GM23338 (cell line): ENCODE measurements around the gene TMUB1. TPM values are rescaled to one million over a fixed set of nuclear protein-coding genes. Genes with fewer than 3 reads are reported as not detected.

ENCODE experiments used
- ATAC-seq: fragments of 200-7000 bp; cut with Tn5 transposase; 3 replicates; pipeline ENCODE4 v1.9.1; 2020
- DNase-seq: peaks from one replicate; pipeline ENCODE4 v3.0.0-alpha.2; 2015; ENCODE audit warnings: low spot score
- H2AFZ ChIP-seq: fragments of 200-600 bp; sonication (generic); 2 replicates; pipeline ENCODE4 v1.8.0; 2016; ENCODE audit warnings: antibody characterized with exemption, mild to moderate bottlenecking, moderate library complexity
- H3F3A ChIP-seq: fragments of 200-600 bp; sonication (generic); replicated peaks from 2 replicates; pipeline ENCODE4 v1.8.0; 2017; ENCODE audit warnings: antibody characterized with exemption, mixed run types, low read depth
- H3K27ac ChIP-seq: fragments of 200-600 bp; sonication (generic); 2 replicates; pipeline ENCODE4 v1.6.1; 2016; ENCODE audit warnings: low read depth
- H3K27me3 ChIP-seq: fragments of 200-600 bp; sonication (generic); 2 replicates; pipeline ENCODE4 v1.8.0; 2016; ENCODE audit warnings: mild to moderate bottlenecking, mixed run types, moderate library complexity; ENCODE audit not compliant: insufficient read depth
- H3K36me3 ChIP-seq: fragments of 200-600 bp; sonication (generic); 2 replicates; pipeline ENCODE4 v1.8.0; 2016; ENCODE audit warnings: mild to moderate bottlenecking; ENCODE audit not compliant: insufficient read depth
- H3K4me1 ChIP-seq: fragments of 200-600 bp; sonication (generic); 2 replicates; pipeline ENCODE4 v1.8.0; 2016; ENCODE audit warnings: mild to moderate bottlenecking, moderate library complexity; ENCODE audit not compliant: insufficient read depth
- H3K4me2 ChIP-seq: fragments of 200-600 bp; sonication (generic); 2 replicates; pipeline ENCODE4 v1.7.1; 2017; ENCODE audit warnings: mixed run types
- H3K4me3 ChIP-seq: fragments of 200-600 bp; sonication (generic); 2 replicates; pipeline ENCODE4 v1.6.1; 2016; ENCODE audit warnings: mixed run types
- H3K79me2 ChIP-seq: fragments of 200-600 bp; sonication (generic); replicated peaks from 2 replicates; pipeline ENCODE4 v1.8.0; 2017; ENCODE audit warnings: mild to moderate bottlenecking; ENCODE audit not compliant: insufficient read depth
- H3K9me2 ChIP-seq: fragments of 200-600 bp; sonication (generic); 2 replicates; pipeline ENCODE4 v1.8.0; 2017; ENCODE audit not compliant: insufficient read depth
- H4K20me1 ChIP-seq: fragments of 200-600 bp; sonication (generic); replicated peaks from 2 replicates; pipeline ENCODE4 v1.8.0; 2017; ENCODE audit warnings: mild to moderate bottlenecking; ENCODE audit not compliant: insufficient read depth
- H3K27ac Mint-ChIP-seq: 2 replicates; pipeline ENCODE4 v1.8.0; 2020; ENCODE audit warnings: inconsistent platforms, mild to moderate bottlenecking, moderate library complexity, mixed read lengths
- H3K27me3 Mint-ChIP-seq: 3 replicates; pipeline ENCODE4 v1.8.0; 2022; ENCODE audit warnings: low read depth, mild to moderate bottlenecking, moderate library complexity, mixed read lengths, inconsistent platforms; ENCODE audit not compliant: insufficient read depth, poor library complexity
- H3K36me3 Mint-ChIP-seq: 3 replicates; pipeline ENCODE4 v1.8.0; 2021; ENCODE audit warnings: low read depth, mild to moderate bottlenecking, inconsistent platforms, moderate library complexity, mixed read lengths
- H3K4me1 Mint-ChIP-seq: 3 replicates; pipeline ENCODE4 v1.8.0; 2020; ENCODE audit warnings: mild to moderate bottlenecking, inconsistent platforms, mixed read lengths
- H3K4me3 Mint-ChIP-seq: 3 replicates; pipeline ENCODE4 v1.8.0; 2021; ENCODE audit warnings: moderate library complexity, mild to moderate bottlenecking, inconsistent platforms, mixed read lengths
- H3K9me3 Mint-ChIP-seq: 3 replicates; pipeline ENCODE4 v1.8.0; 2020; ENCODE audit warnings: moderate library complexity, mild to moderate bottlenecking, inconsistent platforms, mixed read lengths
- CREB1 ChIP-seq: fragments of 250-450 bp; sonication (Bioruptor Pico); IDR thresholded peaks from 2 replicates; pipeline ENCODE4 v1.5.0; 2020; ENCODE audit warnings: low read depth, mild to moderate bottlenecking, moderate library complexity
- EZH2 ChIP-seq: fragments of 200-600 bp; sonication (generic); IDR thresholded peaks from one replicate; pipeline ENCODE4 v1.8.0; 2017; ENCODE audit warnings: antibody characterized with exemption, mild to moderate bottlenecking, low read depth; ENCODE audit not compliant: unreplicated experiment
- EZH2phosphoT487 ChIP-seq: fragments of 200-600 bp; sonication (generic); IDR thresholded peaks from one replicate; pipeline ENCODE4 v1.8.1; 2018; ENCODE audit warnings: antibody characterized with exemption; ENCODE audit not compliant: unreplicated experiment
- JUNB ChIP-seq: IDR thresholded peaks from one replicate; pipeline ENCODE4 v1.6.1; 2016; ENCODE audit warnings: antibody characterized with exemption; ENCODE audit not compliant: unreplicated experiment
- NANOG ChIP-seq: IDR thresholded peaks from 2 replicates; pipeline ENCODE4 v1.6.1; 2016; ENCODE audit warnings: antibody characterized with exemption, borderline replicate concordance
- POLR2AphosphoS5 ChIP-seq: IDR thresholded peaks from 2 replicates; pipeline ENCODE4 v1.6.1; 2016; ENCODE audit warnings: antibody characterized with exemption, low read depth
- STAT1 ChIP-seq: IDR thresholded peaks from one replicate; pipeline ENCODE4 v1.6.1; 2016; ENCODE audit warnings: antibody characterized with exemption; ENCODE audit not compliant: unreplicated experiment
- ZNF114 ChIP-seq: fragments of 250-450 bp; sonication (Bioruptor Pico); IDR thresholded peaks from 2 replicates; pipeline ENCODE4 v1.5.0; 2020; ENCODE audit warnings: mild to moderate bottlenecking, moderate library complexity
- ZNF331 ChIP-seq: fragments of 250-450 bp; sonication (Bioruptor Pico); IDR thresholded peaks from 2 replicates; pipeline ENCODE4 v1.5.0; 2020; ENCODE audit warnings: low read depth, mild to moderate bottlenecking, moderate library complexity
- polyA plus RNA-seq: library from polyadenylated mRNA; unstranded; fragments of >200 nt; fragmentation: Nextera tagmentation; extraction: Ambion mirVana; gene quantifications from 2 replicates; pipeline ENCODE4 v1.2.1, GENCODE V29; 2016
- total RNA-seq: library from RNA; depleted of rRNA; stranded (reverse); fragments of >200 nt; shearing (Covaris generic); gene quantifications from 2 replicates; pipeline ENCODE4 v1.2.3, GENCODE V29; 2014
- TF ChIP-seq, protein P1 (sequence below): IDR thresholded peaks from one replicate; pipeline ENCODE4 v1.6.1; 2018; ENCODE audit warnings: antibody characterized with exemption; ENCODE audit not compliant: unreplicated experiment
- TF ChIP-seq, protein P2 (sequence below), 2 experiments: fragments of 200-600 bp in 1 of 2; sonication (generic) in 1 of 2; conservative IDR thresholded peaks; 2 replicates each; pipeline versions ENCODE4 v1.5.1 to v1.6.1; 2016 to 2017; ENCODE audit warnings: antibody characterized with exemption in 2 of 2, low read depth in 2 of 2, mild to moderate bottlenecking in 2 of 2, moderate library complexity in 1 of 2
- TF ChIP-seq, protein P3 (sequence below): IDR thresholded peaks from 2 replicates; pipeline ENCODE4 v1.6.1; 2016; ENCODE audit warnings: antibody characterized with exemption
- TF ChIP-seq, protein P4 (sequence below): fragments of 250-450 bp; sonication (Bioruptor Pico); IDR thresholded peaks from 2 replicates; pipeline ENCODE4 v1.5.0; 2020; ENCODE audit warnings: mild to moderate bottlenecking, moderate library complexity

Gene TMUB1
- total and polyA plus RNA-seq, 2 experiments from 2014 or later: 47.6 to 61.1 TPM

DNA sequence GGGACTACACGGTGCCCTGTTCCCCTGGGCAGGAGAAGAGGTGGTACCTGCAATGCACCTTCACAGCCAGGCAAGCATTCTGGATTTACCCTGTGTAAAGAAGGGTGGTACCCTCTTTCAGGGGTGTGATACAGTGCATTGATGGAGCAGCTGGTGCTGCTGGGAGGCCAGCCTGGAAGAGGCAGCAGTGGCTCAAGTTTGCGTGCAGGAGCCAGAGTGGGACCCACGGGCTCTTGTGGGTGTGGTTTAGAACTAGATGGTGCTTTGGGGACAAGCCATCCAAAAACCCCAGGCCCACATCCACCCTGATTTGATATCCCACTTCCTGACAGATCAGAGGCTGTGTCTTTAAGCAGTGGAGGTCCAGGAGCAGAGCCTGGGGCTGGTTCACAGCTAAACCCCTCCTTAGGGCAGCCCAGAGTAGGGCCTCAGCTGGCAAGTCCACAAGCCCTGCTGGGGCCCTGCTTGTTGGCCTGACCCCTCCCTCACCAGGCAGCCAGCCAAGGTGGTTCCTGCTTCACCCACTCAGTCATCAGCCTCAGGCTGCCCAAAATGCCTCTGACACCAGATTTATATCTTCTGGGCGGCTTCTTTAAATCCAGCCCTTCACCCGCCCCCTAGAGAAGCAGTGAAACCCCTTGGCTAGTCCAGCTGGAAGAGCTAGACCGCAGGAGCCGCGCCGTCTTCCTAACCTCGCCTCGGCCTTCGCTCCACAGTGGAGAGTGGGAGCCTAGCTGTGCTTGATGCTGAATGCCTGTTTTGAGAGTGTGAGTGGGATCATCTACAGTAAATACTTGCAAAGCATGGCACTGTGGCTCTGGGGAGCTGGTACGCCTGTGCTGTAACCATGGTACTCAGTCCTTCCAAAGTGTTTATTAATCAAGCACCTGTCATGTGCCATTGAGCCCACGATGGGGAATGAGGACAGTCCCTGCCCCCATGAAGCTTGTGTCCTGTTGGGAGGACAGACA lies 36.4 kb downstream of the TMUB1 start:
- TF ChIP-seq ZNF331 (CRISPR knock-in tag) (no peak), EZH2phosphoT487 (no peak), ZNF114 (CRISPR knock-in tag) (no peak), CREB1 (CRISPR knock-in tag) (no peak), POLR2AphosphoS5 (no peak), EZH2 (no peak), STAT1 (no peak), NANOG (no peak), JUNB (no peak)
- TF ChIP-seq, protein P1, sequence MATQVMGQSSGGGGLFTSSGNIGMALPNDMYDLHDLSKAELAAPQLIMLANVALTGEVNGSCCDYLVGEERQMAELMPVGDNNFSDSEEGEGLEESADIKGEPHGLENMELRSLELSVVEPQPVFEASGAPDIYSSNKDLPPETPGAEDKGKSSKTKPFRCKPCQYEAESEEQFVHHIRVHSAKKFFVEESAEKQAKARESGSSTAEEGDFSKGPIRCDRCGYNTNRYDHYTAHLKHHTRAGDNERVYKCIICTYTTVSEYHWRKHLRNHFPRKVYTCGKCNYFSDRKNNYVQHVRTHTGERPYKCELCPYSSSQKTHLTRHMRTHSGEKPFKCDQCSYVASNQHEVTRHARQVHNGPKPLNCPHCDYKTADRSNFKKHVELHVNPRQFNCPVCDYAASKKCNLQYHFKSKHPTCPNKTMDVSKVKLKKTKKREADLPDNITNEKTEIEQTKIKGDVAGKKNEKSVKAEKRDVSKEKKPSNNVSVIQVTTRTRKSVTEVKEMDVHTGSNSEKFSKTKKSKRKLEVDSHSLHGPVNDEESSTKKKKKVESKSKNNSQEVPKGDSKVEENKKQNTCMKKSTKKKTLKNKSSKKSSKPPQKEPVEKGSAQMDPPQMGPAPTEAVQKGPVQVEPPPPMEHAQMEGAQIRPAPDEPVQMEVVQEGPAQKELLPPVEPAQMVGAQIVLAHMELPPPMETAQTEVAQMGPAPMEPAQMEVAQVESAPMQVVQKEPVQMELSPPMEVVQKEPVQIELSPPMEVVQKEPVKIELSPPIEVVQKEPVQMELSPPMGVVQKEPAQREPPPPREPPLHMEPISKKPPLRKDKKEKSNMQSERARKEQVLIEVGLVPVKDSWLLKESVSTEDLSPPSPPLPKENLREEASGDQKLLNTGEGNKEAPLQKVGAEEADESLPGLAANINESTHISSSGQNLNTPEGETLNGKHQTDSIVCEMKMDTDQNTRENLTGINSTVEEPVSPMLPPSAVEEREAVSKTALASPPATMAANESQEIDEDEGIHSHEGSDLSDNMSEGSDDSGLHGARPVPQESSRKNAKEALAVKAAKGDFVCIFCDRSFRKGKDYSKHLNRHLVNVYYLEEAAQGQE: no peak
- TF ChIP-seq, protein P2, sequence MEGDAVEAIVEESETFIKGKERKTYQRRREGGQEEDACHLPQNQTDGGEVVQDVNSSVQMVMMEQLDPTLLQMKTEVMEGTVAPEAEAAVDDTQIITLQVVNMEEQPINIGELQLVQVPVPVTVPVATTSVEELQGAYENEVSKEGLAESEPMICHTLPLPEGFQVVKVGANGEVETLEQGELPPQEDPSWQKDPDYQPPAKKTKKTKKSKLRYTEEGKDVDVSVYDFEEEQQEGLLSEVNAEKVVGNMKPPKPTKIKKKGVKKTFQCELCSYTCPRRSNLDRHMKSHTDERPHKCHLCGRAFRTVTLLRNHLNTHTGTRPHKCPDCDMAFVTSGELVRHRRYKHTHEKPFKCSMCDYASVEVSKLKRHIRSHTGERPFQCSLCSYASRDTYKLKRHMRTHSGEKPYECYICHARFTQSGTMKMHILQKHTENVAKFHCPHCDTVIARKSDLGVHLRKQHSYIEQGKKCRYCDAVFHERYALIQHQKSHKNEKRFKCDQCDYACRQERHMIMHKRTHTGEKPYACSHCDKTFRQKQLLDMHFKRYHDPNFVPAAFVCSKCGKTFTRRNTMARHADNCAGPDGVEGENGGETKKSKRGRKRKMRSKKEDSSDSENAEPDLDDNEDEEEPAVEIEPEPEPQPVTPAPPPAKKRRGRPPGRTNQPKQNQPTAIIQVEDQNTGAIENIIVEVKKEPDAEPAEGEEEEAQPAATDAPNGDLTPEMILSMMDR (conservative IDR thresholded peaks at IDR 0.05; ENCODE audit: low read depth in 2 of 2): no peak
- TF ChIP-seq, protein P3, sequence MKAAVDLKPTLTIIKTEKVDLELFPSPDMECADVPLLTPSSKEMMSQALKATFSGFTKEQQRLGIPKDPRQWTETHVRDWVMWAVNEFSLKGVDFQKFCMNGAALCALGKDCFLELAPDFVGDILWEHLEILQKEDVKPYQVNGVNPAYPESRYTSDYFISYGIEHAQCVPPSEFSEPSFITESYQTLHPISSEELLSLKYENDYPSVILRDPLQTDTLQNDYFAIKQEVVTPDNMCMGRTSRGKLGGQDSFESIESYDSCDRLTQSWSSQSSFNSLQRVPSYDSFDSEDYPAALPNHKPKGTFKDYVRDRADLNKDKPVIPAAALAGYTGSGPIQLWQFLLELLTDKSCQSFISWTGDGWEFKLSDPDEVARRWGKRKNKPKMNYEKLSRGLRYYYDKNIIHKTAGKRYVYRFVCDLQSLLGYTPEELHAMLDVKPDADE: no peak
- TF ChIP-seq, protein P4, sequence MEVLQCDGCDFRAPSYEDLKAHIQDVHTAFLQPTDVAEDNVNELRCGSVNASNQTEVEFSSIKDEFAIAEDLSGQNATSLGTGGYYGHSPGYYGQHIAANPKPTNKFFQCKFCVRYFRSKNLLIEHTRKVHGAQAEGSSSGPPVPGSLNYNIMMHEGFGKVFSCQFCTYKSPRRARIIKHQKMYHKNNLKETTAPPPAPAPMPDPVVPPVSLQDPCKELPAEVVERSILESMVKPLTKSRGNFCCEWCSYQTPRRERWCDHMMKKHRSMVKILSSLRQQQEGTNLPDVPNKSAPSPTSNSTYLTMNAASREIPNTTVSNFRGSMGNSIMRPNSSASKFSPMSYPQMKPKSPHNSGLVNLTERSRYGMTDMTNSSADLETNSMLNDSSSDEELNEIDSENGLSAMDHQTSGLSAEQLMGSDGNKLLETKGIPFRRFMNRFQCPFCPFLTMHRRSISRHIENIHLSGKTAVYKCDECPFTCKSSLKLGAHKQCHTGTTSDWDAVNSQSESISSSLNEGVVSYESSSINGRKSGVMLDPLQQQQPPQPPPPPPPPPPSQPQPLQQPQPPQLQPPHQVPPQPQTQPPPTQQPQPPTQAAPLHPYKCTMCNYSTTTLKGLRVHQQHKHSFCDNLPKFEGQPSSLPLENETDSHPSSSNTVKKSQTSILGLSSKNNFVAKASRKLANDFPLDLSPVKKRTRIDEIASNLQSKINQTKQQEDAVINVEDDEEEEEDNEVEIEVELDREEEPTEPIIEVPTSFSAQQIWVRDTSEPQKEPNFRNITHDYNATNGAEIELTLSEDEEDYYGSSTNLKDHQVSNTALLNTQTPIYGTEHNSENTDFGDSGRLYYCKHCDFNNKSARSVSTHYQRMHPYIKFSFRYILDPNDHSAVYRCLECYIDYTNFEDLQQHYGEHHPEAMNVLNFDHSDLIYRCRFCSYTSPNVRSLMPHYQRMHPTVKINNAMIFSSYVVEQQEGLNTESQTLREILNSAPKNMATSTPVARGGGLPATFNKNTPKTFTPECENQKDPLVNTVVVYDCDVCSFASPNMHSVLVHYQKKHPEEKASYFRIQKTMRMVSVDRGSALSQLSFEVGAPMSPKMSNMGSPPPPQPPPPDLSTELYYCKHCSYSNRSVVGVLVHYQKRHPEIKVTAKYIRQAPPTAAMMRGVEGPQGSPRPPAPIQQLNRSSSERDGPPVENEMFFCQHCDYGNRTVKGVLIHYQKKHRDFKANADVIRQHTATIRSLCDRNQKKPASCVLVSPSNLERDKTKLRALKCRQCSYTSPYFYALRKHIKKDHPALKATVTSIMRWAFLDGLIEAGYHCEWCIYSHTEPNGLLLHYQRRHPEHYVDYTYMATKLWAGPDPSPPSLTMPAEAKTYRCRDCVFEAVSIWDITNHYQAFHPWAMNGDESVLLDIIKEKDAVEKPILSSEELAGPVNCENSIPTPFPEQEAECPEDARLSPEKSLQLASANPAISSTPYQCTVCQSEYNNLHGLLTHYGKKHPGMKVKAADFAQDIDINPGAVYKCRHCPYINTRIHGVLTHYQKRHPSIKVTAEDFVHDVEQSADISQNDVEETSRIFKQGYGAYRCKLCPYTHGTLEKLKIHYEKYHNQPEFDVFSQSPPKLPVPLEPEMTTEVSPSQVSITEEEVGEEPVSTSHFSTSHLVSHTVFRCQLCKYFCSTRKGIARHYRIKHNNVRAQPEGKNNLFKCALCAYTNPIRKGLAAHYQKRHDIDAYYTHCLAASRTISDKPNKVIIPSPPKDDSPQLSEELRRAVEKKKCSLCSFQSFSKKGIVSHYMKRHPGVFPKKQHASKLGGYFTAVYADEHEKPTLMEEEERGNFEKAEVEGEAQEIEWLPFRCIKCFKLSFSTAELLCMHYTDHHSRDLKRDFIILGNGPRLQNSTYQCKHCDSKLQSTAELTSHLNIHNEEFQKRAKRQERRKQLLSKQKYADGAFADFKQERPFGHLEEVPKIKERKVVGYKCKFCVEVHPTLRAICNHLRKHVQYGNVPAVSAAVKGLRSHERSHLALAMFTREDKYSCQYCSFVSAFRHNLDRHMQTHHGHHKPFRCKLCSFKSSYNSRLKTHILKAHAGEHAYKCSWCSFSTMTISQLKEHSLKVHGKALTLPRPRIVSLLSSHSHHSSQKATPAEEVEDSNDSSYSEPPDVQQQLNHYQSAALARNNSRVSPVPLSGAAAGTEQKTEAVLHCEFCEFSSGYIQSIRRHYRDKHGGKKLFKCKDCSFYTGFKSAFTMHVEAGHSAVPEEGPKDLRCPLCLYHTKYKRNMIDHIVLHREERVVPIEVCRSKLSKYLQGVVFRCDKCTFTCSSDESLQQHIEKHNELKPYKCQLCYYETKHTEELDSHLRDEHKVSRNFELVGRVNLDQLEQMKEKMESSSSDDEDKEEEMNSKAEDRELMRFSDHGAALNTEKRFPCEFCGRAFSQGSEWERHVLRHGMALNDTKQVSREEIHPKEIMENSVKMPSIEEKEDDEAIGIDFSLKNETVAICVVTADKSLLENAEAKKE: no peak
- Mint-ChIP-seq H3K9me3 (no peaks in the 10 kb centered on the region), H3K27ac (no peak overlapping the region), H3K27me3 (peaks cover 26% of the 10 kb centered on the region), H3K4me3 (no peak overlapping the region), H3K36me3 (no peaks in the 10 kb centered on the region; the same call in 2 of the 3 replicates), H3K4me1 (peaks cover 4% of the 10 kb centered on the region)
- DNase-seq (no peak), ATAC-seq (no peak)
- H3F3A ChIP-seq: no peaks in the 10 kb centered on the region
- no peaks in the 10 kb centered on the region for H3K9me2 ChIP-seq
- no peaks in the 10 kb centered on the region for H3K36me3 ChIP-seq
- H3K4me1 ChIP-seq: no peaks in the 10 kb centered on the region
- no peak overlapping the region for H3K4me3 ChIP-seq
- H4K20me1 ChIP-seq: no peaks in the 10 kb centered on the region
- no peak overlapping the region for H2AFZ ChIP-seq
- H3K27me3 ChIP-seq: peaks cover 22% of the 10 kb centered on the region
- H3K79me2 ChIP-seq: no peaks in the 10 kb centered on the region
- no peak overlapping the region for H3K27ac ChIP-seq
- no peak overlapping the region for H3K4me2 ChIP-seq
